GM12878 (cell line): Measurements from ENCODE around the gene PLXNA4. TPM values are rescaled to one million over a fixed set of nuclear protein-coding genes. Genes with fewer than 3 reads are reported as not detected.

Experiments
- ATAC-seq: fragments of 200-7000 bp; cut with Tn5 transposase; 3 replicates; pipeline ENCODE4 v1.9.1; 2020; ENCODE audit warnings: mild to moderate bottlenecking, moderate library complexity
- BruUV-seq: library from RNA; stranded (reverse); fragments of 400-500 nt; replicated peaks from 2 replicates; lab custom pipeline; 2021; lab: Mats Ljungman, UMichigan
- CTCF ChIA-PET: fragments of 300-600 bp; sonication (Branson Sonifier 250); formaldehyde crosslinking; extraction: SDS; loops from one replicate; lab custom pipeline; 2021; ENCODE audit warnings: inconsistent platforms; lab: Yijun Ruan, JAX
- POLR2A ChIA-PET: fragments of 350-600 bp; formaldehyde crosslinking; extraction: SDS; loops from one replicate; lab custom pipeline; 2021; ENCODE audit warnings: inconsistent platforms; lab: Charles Lee
- RAD21 ChIA-PET: fragments of 300-600 bp; sonication (Branson Sonifier 250); formaldehyde crosslinking; loops from one replicate; lab custom pipeline; 2023; ENCODE audit warnings: antibody characterized with exemption; ENCODE audit not compliant: unreplicated experiment; lab: Charles Lee
- SMC1A ChIA-PET: fragments of 300-600 bp; sonication (Branson Sonifier 250); formaldehyde crosslinking; loops from one replicate; lab custom pipeline; 2023; ENCODE audit not compliant: unreplicated experiment, uncharacterized antibody; lab: Charles Lee
- DNase-seq: peaks from one replicate; pipeline ENCODE4 v3.0.0-alpha.2; 2011; ENCODE audit warnings: low read depth, low spot score
- FAIRE-seq: peaks from 3 replicates; lab custom pipeline; 2011; peaks lifted over from hg19 to GRCh38; lab: Jason Lieb, UNC
- H2AFZ ChIP-seq: 2 replicates; pipeline ENCODE4 v1.6.0; 2011; ENCODE audit warnings: low read depth, low read length, control low read depth; ENCODE audit not compliant: control insufficient read depth
- H3K27ac ChIP-seq: 2 replicates; pipeline ENCODE4 v1.5.1; 2011; ENCODE audit warnings: control low read depth; ENCODE audit not compliant: control insufficient read depth, insufficient read depth
- H3K27me3 ChIP-seq, 2 experiments: replicated peaks in 1 of 2; 2 replicates each; pipeline versions ENCODE4 v1.6.0 to v1.6.1; 2011; ENCODE audit warnings: low read length in 1 of 2; ENCODE audit not compliant: control insufficient read depth in 2 of 2, insufficient read depth in 2 of 2
- H3K36me3 ChIP-seq, 2 experiments: 2 replicates each; pipeline ENCODE4 v1.5.1; 2011; ENCODE audit warnings: low read length in 1 of 2; ENCODE audit not compliant: control insufficient read depth in 2 of 2, insufficient read depth in 2 of 2
- H3K4me1 ChIP-seq: 2 replicates; pipeline ENCODE4 v1.6.1; 2011; ENCODE audit warnings: mild to moderate bottlenecking, low read length, moderate library complexity, mixed read lengths; ENCODE audit not compliant: control insufficient read depth, insufficient read depth
- H3K4me2 ChIP-seq: 2 replicates; pipeline ENCODE4 v1.6.0; 2011; ENCODE audit warnings: control low read depth; ENCODE audit not compliant: control insufficient read depth, insufficient read depth
- H3K4me3 ChIP-seq: fragments of 200-600 bp; sonication (generic); 2 replicates; pipeline ENCODE4 v1.5.1; 2016
- H3K79me2 ChIP-seq: 2 replicates; pipeline ENCODE4 v1.6.0; 2011; ENCODE audit warnings: low read length; ENCODE audit not compliant: control insufficient read depth, insufficient read depth
- H3K9ac ChIP-seq: 2 replicates; pipeline ENCODE4 v1.8.0; 2011; ENCODE audit warnings: low read length, control low read depth, mixed read lengths; ENCODE audit not compliant: control insufficient read depth, insufficient read depth
- H3K9me3 ChIP-seq: replicated peaks from 3 replicates; pipeline ENCODE4 v1.5.1; 2011; ENCODE audit warnings: mild to moderate bottlenecking, low read length; ENCODE audit not compliant: control insufficient read depth, insufficient read depth
- H4K20me1 ChIP-seq: 2 replicates; pipeline ENCODE4 v1.6.0; 2011; ENCODE audit not compliant: control insufficient read depth, insufficient read depth
- BCL11A ChIP-seq: IDR thresholded peaks from 2 replicates; pipeline ENCODE4 v1.6.1; 2011; ENCODE audit warnings: low read depth, low read length
- BHLHE40 ChIP-seq, 2 experiments: fragments of 450-650 bp in 1 of 2; IDR thresholded peaks; 2 replicates each; pipeline ENCODE4 v1.6.1; 2011 to 2017; ENCODE audit warnings: low read depth in 2 of 2, borderline replicate concordance in 1 of 2, improper control_type of control experiment in 1 of 2, low read length in 1 of 2, mild to moderate bottlenecking in 1 of 2
- MAX ChIP-seq: IDR thresholded peaks from 2 replicates; pipeline ENCODE4 v1.6.1; 2012; ENCODE audit warnings: low read depth, low read length, improper control_type of control experiment
- MEF2B ChIP-seq: fragments of 450-650 bp; IDR thresholded peaks from 2 replicates; pipeline ENCODE4 v1.6.1; 2018; ENCODE audit warnings: mild to moderate bottlenecking, moderate library complexity; ENCODE audit not compliant: partially characterized antibody, poor library complexity, severe bottlenecking
- NKRF ChIP-seq: fragments of 450-650 bp; conservative IDR thresholded peaks from 2 replicates; pipeline ENCODE4 v1.6.1; 2017; ENCODE audit warnings: mild to moderate bottlenecking, moderate library complexity
- NRF1 ChIP-seq: conservative IDR thresholded peaks from 2 replicates; pipeline ENCODE4 v1.6.1; 2011; ENCODE audit warnings: mild to moderate bottlenecking, low read depth, low read length, improper control_type of control experiment
- SRF ChIP-seq, 2 experiments: IDR thresholded peaks; 2 replicates each; pipeline ENCODE4 v1.6.1; 2011; ENCODE audit warnings: low read depth in 2 of 2, low read length in 2 of 2, mild to moderate bottlenecking in 1 of 2, moderate library complexity in 1 of 2
- TCF3 ChIP-seq: IDR thresholded peaks from 2 replicates; pipeline ENCODE4 v1.6.1; 2012; ENCODE audit warnings: low read depth, mild to moderate bottlenecking, low read length, borderline replicate concordance; ENCODE audit not compliant: insufficient read depth
- TCF7 ChIP-seq: IDR thresholded peaks from 2 replicates; pipeline ENCODE4 v1.6.1; 2014; ENCODE audit warnings: antibody characterized with exemption, borderline replicate concordance
- ZBTB4 ChIP-seq: fragments of 450-650 bp; formaldehyde crosslinking; IDR thresholded peaks from 2 replicates; pipeline ENCODE4 v1.4.0; 2022; ENCODE audit warnings: mild to moderate bottlenecking, moderate library complexity
- ZNF592 ChIP-seq: fragments of 450-650 bp; IDR thresholded peaks from 2 replicates; pipeline ENCODE4 v1.6.1; 2017; ENCODE audit warnings: mild to moderate bottlenecking, moderate library complexity
- ZNF622 ChIP-seq: fragments of 450-650 bp; IDR thresholded peaks from 2 replicates; pipeline ENCODE4 v1.6.1; 2017; ENCODE audit warnings: mild to moderate bottlenecking, inconsistent platforms
- WGBS: methylation state at CpG from one replicate; pipeline ENCODE4 v1.1.6; 2016; ENCODE audit warnings: low lambda C conversion rate; ENCODE audit not compliant: insufficient replicate concordance, insufficient coverage; ENCODE audit errors: missing lambda C conversion rate; 5-methylcytosine and 5-hydroxymethylcytosine counted together
- in situ Hi-C: fragments of 300-500 bp; cut with MboI; formaldehyde crosslinking; loops from 9 replicates; pipeline ENCODE4 v1.14.3; 2018; ENCODE audit warnings: mixed read lengths
- intact Hi-C: fragments of 100-400 bp; cut with micrococcal nuclease; formaldehyde crosslinking; loops from one replicate; pipeline ENCODE4 v1.14.2; 2022; ENCODE audit not compliant: unreplicated experiment
- polyA plus RNA-seq, 11 experiments: library from polyadenylated mRNA; depleted of rRNA in 4 of 11; unstranded in 6 of 11; stranded (reverse) in 5 of 11; fragments of >200 nt; fragmentation: Nextera tagmentation in 4 of 11; fragmentation: Illumina TruSeq in 1 of 11; extraction: Ambion mirVana in 4 of 11; extraction: Trizol in 1 of 11; gene quantifications; 1 replicate in 1 of 11; 2 replicates in 10 of 11; pipeline versions ENCODE4 v1.2.1 to v1.2.3, GENCODE V29; 2011 to 2016; ENCODE audit warnings: inconsistent platforms in 2 of 11, missing spikeins in 2 of 11, low read depth in 1 of 11
- total RNA-seq, 4 experiments: library from RNA; depleted of rRNA in 3 of 4; stranded (reverse); fragments of >200 nt in 3 of 4; fragmentation: Illumina TruSeq in 1 of 4; extraction: Trizol in 1 of 4; gene quantifications; 2 replicates each; pipeline versions ENCODE4 v1.2.1 to v1.2.3, GENCODE V29; 2013 to 2021

The PLXNA4 gene
- total and polyA plus RNA-seq, 10 of the 15 experiments (the other 5 are each of a cell fraction or from before 2014, with no cell fraction given), result 0.03 TPM; not detected in 9

- no peak overlapping the region for H3K4me3 ChIP-seq
- intact Hi-C loops, result no loop called here
- no peaks in the 10 kb centered on the region for H3K9me3 ChIP-seq
- no peaks in the 10 kb centered on the region for H3K36me3 ChIP-seq
- POLR2A ChIA-PET, result no interaction called here
- TF ChIP-seq BCL11A (no peak), ZBTB4 (CRISPR knock-in tag) (no peak), NRF1 (no peak), NKRF (no peak), TCF3 (no peak), TCF7 (no peak), ZNF622 (no peak), MAX (no peak), SRF (IDR thresholded peaks at IDR 0.05; ENCODE audit: low read depth in 2 of 2, low read length in 2 of 2) (no peak), MEF2B (no peak), BHLHE40 (IDR thresholded peaks at IDR 0.05; ENCODE audit: borderline replicate concordance in 1 of 2, low read depth in 2 of 2, low read length in 1 of 2) (no peak), ZNF592 (no peak)
- H3K27ac ChIP-seq, result no peak overlapping the region
- BruUV-seq, result no TSS peak
- CTCF ChIA-PET, result no interaction called here
- H2AFZ ChIP-seq, result no peak overlapping the region
- in situ Hi-C loops, result no loop called here
- H3K4me2 ChIP-seq, result no peak overlapping the region
- H3K4me1 ChIP-seq, result no peaks in the 10 kb centered on the region
- no peak overlapping the region for H3K9ac ChIP-seq
- H4K20me1 ChIP-seq, result no peaks in the 10 kb centered on the region
- whole genome bisulfite sequencing, result 37% methylated on average over 4 of the region's 4 CpGs
- RAD21 ChIA-PET, result no interaction called here
- H3K27me3 ChIP-seq, result peaks cover 0 to 3% of the 10 kb centered on the region in 2 experiments; a peak in 1 of 4 replicates
- no peak for ATAC-seq
- no peaks in the 10 kb centered on the region for H3K79me2 ChIP-seq
- no peak for DNase-seq
- FAIRE-seq, result no peak
- SMC1A ChIA-PET, result no interaction called here
These were observed 146.0 kb downstream of the PLXNA4 start for GRCh38 chr7:132430041-132430855.
